A673 (cell line): ENCODE results near the gene DES. TPM values are rescaled to one million over a fixed set of nuclear protein-coding genes. Genes with fewer than 3 reads are reported as not detected.

Experiments used
- BruUV-seq: library from RNA; stranded (reverse); fragments of 400-500 nt; replicated peaks from 2 replicates; lab custom pipeline; 2021; lab: Mats Ljungman, UMichigan
- CTCF ChIA-PET: fragments of 300-600 bp; sonication (Branson Sonifier 250); formaldehyde crosslinking; loops from one replicate; lab custom pipeline; 2022; ENCODE audit warnings: antibody characterized with exemption; lab: Charles Lee
- POLR2A ChIA-PET: fragments of 300-600 bp; sonication (Branson Sonifier 250); formaldehyde crosslinking; loops from one replicate; lab custom pipeline; 2022; ENCODE audit warnings: antibody characterized with exemption; ENCODE audit not compliant: low non-redundant PET; lab: Charles Lee
- DNase-seq: peaks from one replicate; pipeline ENCODE4 v3.0.0-alpha.2; 2015; ENCODE audit warnings: low spot score
- H3K27ac ChIP-seq: fragments of 200-600 bp; sonication (generic); 2 replicates; pipeline ENCODE4 v1.5.1; 2016; ENCODE audit warnings: mixed run types, low read depth, mild to moderate bottlenecking, mixed read lengths, antibody characterized with exemption, low read length; ENCODE audit not compliant: poor library complexity, severe bottlenecking
- H3K27me3 ChIP-seq: fragments of 200-600 bp; sonication (generic); replicated peaks from 2 replicates; pipeline ENCODE4 v1.6.1; 2017; ENCODE audit warnings: mixed run types, low read depth, mild to moderate bottlenecking, mixed read lengths, antibody characterized with exemption, low read length; ENCODE audit not compliant: insufficient read depth, poor library complexity
- H3K36me3 ChIP-seq: fragments of 200-600 bp; sonication (generic); 2 replicates; pipeline ENCODE4 v1.6.1; 2016; ENCODE audit warnings: mixed run types, mild to moderate bottlenecking, mixed read lengths, antibody characterized with exemption, low read length; ENCODE audit not compliant: insufficient read depth, poor library complexity, severe bottlenecking
- H3K4me1 ChIP-seq: fragments of 200-600 bp; sonication (generic); 2 replicates; pipeline ENCODE4 v1.6.1; 2017; ENCODE audit warnings: mixed run types, mild to moderate bottlenecking, mixed read lengths, antibody characterized with exemption, low read length; ENCODE audit not compliant: insufficient read depth, poor library complexity, severe bottlenecking
- H3K4me3 ChIP-seq: fragments of 200-600 bp; sonication (generic); 2 replicates; pipeline ENCODE4 v1.5.1; 2016; ENCODE audit warnings: low read depth, mixed run types, mild to moderate bottlenecking, mixed read lengths, low read length; ENCODE audit not compliant: poor library complexity, severe bottlenecking
- H3K9me3 ChIP-seq: fragments of 200-600 bp; sonication (generic); 2 replicates; pipeline ENCODE4 v1.6.1; 2016; ENCODE audit warnings: mixed run types, low read depth, mild to moderate bottlenecking, mixed read lengths, antibody characterized with exemption, low read length; ENCODE audit not compliant: poor library complexity, severe bottlenecking
- EZH2 ChIP-seq: fragments of 200-600 bp; sonication (generic); IDR thresholded peaks from 2 replicates; pipeline ENCODE4 v1.6.1; 2017; ENCODE audit warnings: borderline replicate concordance, low read depth, mild to moderate bottlenecking, mixed read lengths, antibody characterized with exemption, low read length; ENCODE audit not compliant: poor library complexity, severe bottlenecking
- intact Hi-C: fragments of 100-400 bp; cut with micrococcal nuclease; formaldehyde crosslinking; loops from one replicate; pipeline ENCODE4 v1.10.0; 2022; ENCODE audit not compliant: unreplicated experiment
- total RNA-seq: library from RNA; stranded (reverse); gene quantifications from 2 replicates; pipeline ENCODE4 v1.2.3, GENCODE V29; 2021
- TF ChIP-seq, protein P1 (sequence below): fragments of 300-800, 200-600 bp; sonication (generic); conservative IDR thresholded peaks from 2 replicates; pipeline ENCODE4 v1.5.1; 2017; ENCODE audit warnings: low read depth, mild to moderate bottlenecking, antibody characterized with exemption, low read length, moderate library complexity, mixed read lengths

The DES gene
- total RNA-seq, 1 experiment from 2014 or later, result not detected

DNA sequence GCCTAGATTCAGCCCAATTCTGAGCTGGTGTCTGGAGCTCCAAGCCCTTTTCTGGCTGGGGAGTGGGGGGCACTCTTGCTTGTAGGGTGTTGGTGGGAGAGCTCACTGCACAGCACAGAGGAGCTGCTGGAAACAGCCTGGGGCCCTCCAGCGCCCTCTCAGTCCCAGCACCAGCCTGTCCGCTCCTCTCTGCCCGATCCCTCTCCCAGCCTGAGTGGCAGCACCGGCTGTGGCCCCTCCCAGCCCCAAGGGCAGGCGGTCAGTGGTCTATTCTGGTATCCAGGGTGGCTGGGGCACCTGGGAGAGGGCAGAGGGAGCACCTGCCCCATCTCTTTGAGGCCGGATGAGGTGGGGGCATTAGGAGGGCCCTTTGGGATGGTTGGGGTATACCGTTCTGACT is 13.2 kb upstream of the DES start:
- no peak for TF ChIP-seq EZH2
- TF ChIP-seq, protein P1, sequence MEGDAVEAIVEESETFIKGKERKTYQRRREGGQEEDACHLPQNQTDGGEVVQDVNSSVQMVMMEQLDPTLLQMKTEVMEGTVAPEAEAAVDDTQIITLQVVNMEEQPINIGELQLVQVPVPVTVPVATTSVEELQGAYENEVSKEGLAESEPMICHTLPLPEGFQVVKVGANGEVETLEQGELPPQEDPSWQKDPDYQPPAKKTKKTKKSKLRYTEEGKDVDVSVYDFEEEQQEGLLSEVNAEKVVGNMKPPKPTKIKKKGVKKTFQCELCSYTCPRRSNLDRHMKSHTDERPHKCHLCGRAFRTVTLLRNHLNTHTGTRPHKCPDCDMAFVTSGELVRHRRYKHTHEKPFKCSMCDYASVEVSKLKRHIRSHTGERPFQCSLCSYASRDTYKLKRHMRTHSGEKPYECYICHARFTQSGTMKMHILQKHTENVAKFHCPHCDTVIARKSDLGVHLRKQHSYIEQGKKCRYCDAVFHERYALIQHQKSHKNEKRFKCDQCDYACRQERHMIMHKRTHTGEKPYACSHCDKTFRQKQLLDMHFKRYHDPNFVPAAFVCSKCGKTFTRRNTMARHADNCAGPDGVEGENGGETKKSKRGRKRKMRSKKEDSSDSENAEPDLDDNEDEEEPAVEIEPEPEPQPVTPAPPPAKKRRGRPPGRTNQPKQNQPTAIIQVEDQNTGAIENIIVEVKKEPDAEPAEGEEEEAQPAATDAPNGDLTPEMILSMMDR, result no peak
- POLR2A ChIA-PET, result no interaction called here
- BruUV-seq, result no TSS peak

DNA sequence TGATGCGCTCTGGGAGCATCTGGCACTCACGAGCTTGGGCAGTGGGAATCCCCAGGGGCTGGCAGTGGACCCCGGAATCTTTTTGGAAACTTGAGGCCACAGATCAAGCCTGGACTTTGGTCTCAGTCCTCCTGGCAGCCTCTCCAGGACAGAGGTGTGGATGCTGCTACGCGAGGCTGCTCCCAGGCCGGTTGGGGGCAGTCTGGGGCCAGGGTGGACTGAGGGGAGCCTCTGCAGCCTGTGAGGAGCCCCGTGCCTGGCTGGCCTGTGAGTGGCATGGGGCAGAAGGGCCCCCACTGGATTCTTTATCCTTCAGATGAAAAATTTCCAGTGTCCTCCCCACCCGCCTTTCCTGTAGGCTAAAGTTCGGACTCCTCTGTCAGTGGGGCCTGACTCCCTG is 12.7 kb upstream of the DES start:
- Histone ChIP-seq H3K4me3 (no peak overlapping the region), H3K9me3 (no peaks in the 10 kb centered on the region), H3K36me3 (no peaks in the 10 kb centered on the region), H3K27me3 (no peaks in the 10 kb centered on the region), H3K4me1 (peaks cover 6% of the 10 kb centered on the region), H3K27ac (no peak overlapping the region)
- CTCF ChIA-PET, result no interaction called here
- POLR2A ChIA-PET, result no interaction called here
- no peak for DNase-seq
- intact Hi-C loops, result no loop called here
- TF ChIP-seq EZH2, result no peak
- TF ChIP-seq, protein P1, result no peak
- BruUV-seq, result no TSS peak

More for the DNA sequence above, 13.2 kb upstream of the DES start:
- Histone ChIP-seq H3K4me3 (no peak overlapping the region), H3K9me3 (no peaks in the 10 kb centered on the region), H3K36me3 (no peaks in the 10 kb centered on the region), H3K27me3 (no peaks in the 10 kb centered on the region), H3K4me1 (peaks cover 6% of the 10 kb centered on the region), H3K27ac (no peak overlapping the region)
- CTCF ChIA-PET, result interaction anchor here (4.3 kb wide), 1 partner anchor 125 kb away, joined by 35 read pairs; no protein-coding TSS in a partner anchor
- no peak for DNase-seq
- intact Hi-C loops, result loop anchor here (5.0 kb wide), 1 partner anchor 237 kb away; no protein-coding TSS in a partner anchor

DNA sequence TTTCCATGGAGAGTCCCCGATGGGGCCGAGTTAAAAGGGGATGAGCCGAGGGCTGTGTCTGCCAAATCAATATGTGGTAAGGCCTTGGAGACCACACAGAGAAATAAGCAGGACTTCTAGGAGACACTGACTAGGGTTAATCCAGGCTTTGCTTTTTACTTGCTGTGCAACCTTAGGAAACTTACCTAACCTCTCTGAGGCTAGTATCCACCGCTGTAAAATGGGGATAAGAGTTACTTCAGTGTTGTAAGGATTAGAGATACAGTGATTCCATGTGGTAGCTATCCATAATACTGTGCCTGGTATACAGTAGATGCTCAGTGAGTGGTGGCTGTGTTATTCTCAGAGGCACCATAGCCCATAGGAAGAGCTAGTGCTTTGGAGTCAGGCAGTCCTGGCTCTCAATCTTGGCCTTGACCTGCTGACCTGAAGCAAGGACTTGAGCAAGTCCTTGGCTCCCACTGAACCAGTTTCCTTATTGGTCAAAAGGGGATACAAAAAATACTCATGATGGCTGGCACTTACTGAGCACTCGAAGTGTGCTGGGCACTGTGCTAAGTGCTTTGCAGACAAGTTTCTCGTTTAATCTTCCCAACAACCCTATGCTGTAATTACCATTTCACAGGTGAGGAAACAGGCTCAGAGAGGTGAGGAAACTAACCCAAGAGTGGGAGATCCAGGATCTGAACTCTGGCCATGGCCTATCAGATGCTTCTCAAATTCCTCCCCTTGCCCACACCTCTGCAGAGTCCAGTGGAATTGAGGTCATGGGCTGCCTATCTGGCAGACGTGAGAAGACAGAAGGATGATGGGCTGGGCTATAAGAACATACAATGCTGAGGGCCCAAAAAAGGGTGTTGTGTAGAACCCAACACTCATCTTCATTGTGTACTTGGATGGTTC is 12.0 kb upstream of the DES start:
- Histone ChIP-seq H3K4me1 (peaks cover 6% of the 10 kb centered on the region), H3K27me3 (no peaks in the 10 kb centered on the region), H3K36me3 (no peaks in the 10 kb centered on the region), H3K27ac (no peak overlapping the region), H3K9me3 (no peaks in the 10 kb centered on the region), H3K4me3 (no peak overlapping the region)
- intact Hi-C loops, result no loop called here
- ChIA-PET POLR2A (no interaction called here), CTCF (no interaction called here)
- DNase-seq, result no peak
- no TSS peak for BruUV-seq
- TF ChIP-seq, protein P1, result no peak
